ENCODE results near the gene PAX7.

Gene PAX7

DNA sequence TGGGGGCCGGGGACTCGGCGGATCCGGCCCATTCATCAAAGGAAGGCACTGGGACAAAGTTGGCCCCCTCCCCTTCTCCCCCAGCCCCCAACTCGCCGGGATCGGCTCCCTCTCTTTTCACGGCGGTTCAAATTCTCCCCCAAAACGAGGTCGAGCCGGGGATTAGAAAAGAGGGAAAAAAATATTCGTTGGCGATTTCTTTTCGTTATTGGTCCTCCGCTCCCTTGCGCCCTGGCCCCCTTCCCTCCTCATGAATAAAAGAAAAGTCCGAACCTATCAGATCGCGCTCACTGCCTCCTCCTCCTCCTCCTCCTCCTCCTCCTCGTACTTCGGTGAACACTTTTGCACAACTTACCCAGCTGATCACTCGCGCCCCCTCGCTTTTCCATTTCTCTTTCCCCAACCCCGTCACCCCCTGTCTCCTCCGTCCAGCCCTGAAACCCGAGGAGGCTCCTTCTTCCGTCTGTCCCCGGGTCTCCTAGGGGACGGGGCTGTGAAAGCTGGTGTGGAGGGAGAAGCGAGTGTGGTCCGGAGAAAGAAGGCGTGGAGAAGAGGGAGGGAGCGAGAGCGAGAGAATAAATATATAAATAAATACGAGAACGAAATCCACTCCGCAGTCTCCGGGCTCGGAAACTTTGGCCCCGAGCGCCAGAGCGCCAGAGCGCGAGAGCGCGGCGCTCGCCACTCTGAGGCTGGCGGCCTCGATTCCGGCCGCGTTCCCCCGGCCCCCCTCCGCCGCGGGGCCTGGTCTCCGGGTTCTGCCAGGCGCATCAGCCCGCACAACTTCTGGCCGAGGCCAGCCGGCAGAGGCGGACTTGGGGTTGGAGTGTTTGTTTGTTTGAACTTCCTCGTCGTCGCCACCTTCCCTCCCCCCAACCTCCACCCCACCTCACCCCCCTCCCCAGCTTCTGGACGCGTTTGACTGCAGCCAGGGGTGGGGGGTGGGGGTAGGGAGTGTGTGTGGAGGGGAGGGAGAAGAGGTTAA is at the start of gene PAX7:
TSS of gene PAX7 (plus strand) at position 336 of the 985 bp plus-strand sequence. CDS start 758 bp downstream, outside the sequence.
- no peak for TF ChIP-seq USF1 (IDR thresholded peaks at IDR 0.05)

DNA sequence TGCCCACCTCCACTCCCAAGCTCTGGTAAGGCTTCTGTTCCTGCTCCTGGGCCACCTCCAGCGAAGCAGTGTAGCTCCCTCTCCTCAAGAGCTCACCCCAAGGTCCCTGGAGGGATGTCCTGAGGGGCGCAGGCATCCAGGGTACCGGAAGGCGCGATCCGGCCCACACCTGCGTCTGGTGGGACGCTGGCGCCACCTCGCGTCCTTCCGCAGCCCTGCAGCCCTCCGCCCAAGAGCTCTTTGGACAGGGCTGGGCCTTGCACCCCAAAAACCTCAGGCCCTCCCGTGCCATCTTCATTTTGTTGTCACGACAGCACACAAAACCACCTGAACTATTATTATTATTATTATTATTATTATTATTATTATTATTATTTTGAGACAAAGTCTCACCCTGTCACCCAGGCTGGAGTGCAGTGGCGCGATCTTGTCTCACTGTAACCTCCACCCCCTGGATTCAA is 49.2 kb upstream of the PAX7 start:
- TF ChIP-seq USF1 (IDR thresholded peaks at IDR 0.05) (no peak), CEBPB (IDR thresholded peaks at IDR 0.05) (no peak), YY1 (IDR thresholded peaks at IDR 0.05; ENCODE audit: low read depth) (no peak), TAF1 (IDR thresholded peaks at IDR 0.05; ENCODE audit: low read depth) (no peak), RAD21 (IDR thresholded peaks at IDR 0.05; ENCODE audit: low read depth) (peak; percentile 93), EGR1 (IDR thresholded peaks at IDR 0.05) (no peak)

GRCh38 chr1:18582890-18583289 is 47.8 kb upstream of the PAX7 start:
- TF ChIP-seq YY1 (IDR thresholded peaks at IDR 0.05; ENCODE audit: low read depth) = no peak
- no peak for TF ChIP-seq REST (IDR thresholded peaks at IDR 0.05; ENCODE audit: low read depth)
- TF ChIP-seq CREB1 (IDR thresholded peaks at IDR 0.05; ENCODE audit: low read depth) = no peak
- no peak for TF ChIP-seq RAD21 (IDR thresholded peaks at IDR 0.05; ENCODE audit: low read depth)
- TF ChIP-seq ZBTB7A (IDR thresholded peaks at IDR 0.05; ENCODE audit: low read depth) = no peak
- no peak for TF ChIP-seq NFIC (IDR thresholded peaks at IDR 0.05)
- no peak for TF ChIP-seq CEBPB (IDR thresholded peaks at IDR 0.05)
- TF ChIP-seq TAF1 (IDR thresholded peaks at IDR 0.05; ENCODE audit: low read depth) = no peak
- TF ChIP-seq TCF12 (IDR thresholded peaks at IDR 0.05; ENCODE audit: low read depth) = no peak
- TF ChIP-seq FOXM1 (IDR thresholded peaks at IDR 0.05; ENCODE audit: borderline replicate concordance, low read depth) = no peak
- TF ChIP-seq EGR1 (IDR thresholded peaks at IDR 0.05) = no peak

GRCh38 chr1:18583326-18583941 is 47.2 kb upstream of the PAX7 start:
- TF ChIP-seq ZBTB7A (IDR thresholded peaks at IDR 0.05; ENCODE audit: low read depth) (no peak), TAF1 (IDR thresholded peaks at IDR 0.05; ENCODE audit: low read depth) (no peak), TEAD4 (IDR thresholded peaks at IDR 0.05) (no peak), CREB1 (IDR thresholded peaks at IDR 0.05; ENCODE audit: low read depth) (no peak), YY1 (IDR thresholded peaks at IDR 0.05; ENCODE audit: low read depth) (no peak), NFIC (IDR thresholded peaks at IDR 0.05) (peak; percentile 17; the same call in 1 of the 2 replicates), FOXM1 (IDR thresholded peaks at IDR 0.05; ENCODE audit: borderline replicate concordance, low read depth) (no peak), TCF12 (IDR thresholded peaks at IDR 0.05; ENCODE audit: low read depth) (no peak)
- TF ChIP-seq, protein P1, sequence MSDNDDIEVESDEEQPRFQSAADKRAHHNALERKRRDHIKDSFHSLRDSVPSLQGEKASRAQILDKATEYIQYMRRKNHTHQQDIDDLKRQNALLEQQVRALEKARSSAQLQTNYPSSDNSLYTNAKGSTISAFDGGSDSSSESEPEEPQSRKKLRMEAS (IDR thresholded peaks at IDR 0.05) = no peak

DNA sequence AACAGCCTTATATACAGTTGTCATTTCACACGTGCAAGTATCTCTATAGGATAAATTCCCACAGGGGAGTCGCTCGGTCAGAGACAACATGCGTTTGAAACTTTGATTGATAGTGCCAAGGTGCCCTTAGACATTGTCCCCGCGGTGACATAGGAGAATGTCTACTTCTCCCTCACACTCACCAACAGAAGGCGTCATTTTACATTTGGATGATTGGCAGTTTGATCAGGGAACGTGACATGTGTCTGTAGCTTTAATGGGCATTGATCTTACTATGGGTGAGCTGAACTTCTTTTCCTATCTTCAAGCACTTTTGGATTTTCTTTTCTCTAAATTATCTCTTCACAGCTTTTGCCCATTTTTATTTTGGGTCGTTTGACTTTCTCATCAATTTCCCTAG is 42.6 kb upstream of the PAX7 start:
- no peak for TF ChIP-seq RAD21 (IDR thresholded peaks at IDR 0.05; ENCODE audit: low read depth)
- TF ChIP-seq TAF1 (IDR thresholded peaks at IDR 0.05; ENCODE audit: low read depth) = no peak
- no peak for TF ChIP-seq YY1 (IDR thresholded peaks at IDR 0.05; ENCODE audit: low read depth)
- no peak for TF ChIP-seq CREB1 (IDR thresholded peaks at IDR 0.05; ENCODE audit: low read depth)
- TF ChIP-seq CEBPB (IDR thresholded peaks at IDR 0.05) = no peak
- TF ChIP-seq EGR1 (IDR thresholded peaks at IDR 0.05) = no peak
- TF ChIP-seq EP300 (IDR thresholded peaks at IDR 0.05; ENCODE audit: borderline replicate concordance) = no peak
- TF ChIP-seq TEAD4 (IDR thresholded peaks at IDR 0.05) = no peak
- TF ChIP-seq, protein P1 (IDR thresholded peaks at IDR 0.05) = no peak
- no peak for TF ChIP-seq FOXM1 (IDR thresholded peaks at IDR 0.05; ENCODE audit: borderline replicate concordance, low read depth)
- TF ChIP-seq USF1 (IDR thresholded peaks at IDR 0.05) = no peak
- TF ChIP-seq NFIC (IDR thresholded peaks at IDR 0.05) = no peak
- TF ChIP-seq REST (IDR thresholded peaks at IDR 0.05; ENCODE audit: low read depth) = no peak
- TF ChIP-seq TCF12 (IDR thresholded peaks at IDR 0.05; ENCODE audit: low read depth) = no peak
- no peak for TF ChIP-seq ZBTB7A (IDR thresholded peaks at IDR 0.05; ENCODE audit: low read depth)
